Pancreas (tissue), 10 donors: ENCODE data around the gene HELZ. TPM values are rescaled to one million over a fixed set of nuclear protein-coding genes. Genes with fewer than 3 reads are reported as not detected.

Experiments used
- ATAC-seq, 4 donors: fragments of 200-7000 bp; cut with Tn5 transposase; one replicate each; pipeline versions ENCODE4 v1.8.0 to v1.9.1; 2020; ENCODE audit warnings: mild to moderate bottlenecking in 4 of 4, moderate library complexity in 4 of 4
- DNase-seq, 6 donors: peaks; one replicate each; pipeline ENCODE4 v3.0.0-alpha.2; 2020
- FAIRE-seq: peaks from 2 replicates; lab custom pipeline; 2012; peaks lifted over from hg19 to GRCh38; lab: Jason Lieb, UNC
- H3K27ac ChIP-seq, 4 donors: fragments of 200-600 bp; sonication (generic); 1 replicate in 3 of 4; 2 replicates in 1 of 4; pipeline versions ENCODE4 v1.5.0 to v1.8.0; 2020
- H3K27me3 ChIP-seq, 4 donors: fragments of 200-600 bp; one replicate each; pipeline ENCODE4 v1.8.0; 2021
- H3K36me3 ChIP-seq, 3 donors: fragments of 200-600 bp; sonication (generic) in 1 of 3; one replicate each; pipeline versions ENCODE4 v1.5.0 to v1.8.0; 2020 to 2021
- H3K4me1 ChIP-seq, 3 donors: fragments of 200-600 bp; one replicate each; pipeline ENCODE4 v1.8.0; 2021
- H3K4me3 ChIP-seq, 4 donors: fragments of 200-600 bp; sonication (generic) in 2 of 4; one replicate each; pipeline versions ENCODE4 v1.5.0 to v1.8.0; 2020 to 2021
- H3K9me3 ChIP-seq, 4 donors: fragments of 200-600 bp; one replicate each; pipeline ENCODE4 v1.8.0; 2021
- CTCF ChIP-seq, 4 donors: fragments of 200-600 bp; sonication (generic) in 3 of 4; IDR thresholded peaks; one replicate each; pipeline versions ENCODE4 v1.5.0 to v1.8.0; 2021; ENCODE audit warnings: antibody characterized with exemption in 4 of 4
- WGBS, 2 donors: extraction: QIAGEN DNeasy Blood & Tissue Kit; methylation state at CpG; one replicate each; pipeline ENCODE4 v1.1.7; 2013; 5-methylcytosine and 5-hydroxymethylcytosine counted together
- intact Hi-C, 3 donors: fragments of 100-400 bp; cut with DNase I; formaldehyde crosslinking; loops; one replicate each; pipeline versions ENCODE4 v1.11.1 to v1.14.2; 2022
- polyA plus RNA-seq, 2 donors: library from polyadenylated mRNA; stranded (reverse); fragments of 200-250 nt; gene quantifications; one replicate each; pipeline ENCODE4 v1.2.3, GENCODE V29; 2013
- total RNA-seq, 6 donors: library from RNA; stranded (reverse); fragmentation: NEBNext Ultra II Directional in 4 of 6; extraction: Animal tissue kit (Norgen Biotek cat#: 25700) in 4 of 6; gene quantifications; one replicate each; pipeline versions ENCODE4 v1.2.1 to v1.2.4, GENCODE V29; 2021 to 2023
- donor health status: healthy with polysubstance abuse.
- donor health status: DM: no; HTN: no; CAD: no; lungs with moderate emphysema.
- donor health status: DM: no; HTN: no; CAD: no.
- donor health status: control.
- donor health status: control.
- donor health status: Bipolar disorder and iron deficiency.
- donor health status: DM: yes; HTN: yes; CAD: no.
- donor health status: DM: no; HTN: no; CAD: no.
- donor health status: DM: no; HTN: no; CAD: no.
- donor health status: DM: yes; HTN: yes; CAD: no.

Gene HELZ
- total and polyA plus RNA-seq, 8 donors = 4.1 to 36.6 (median 23.9) TPM

- FAIRE-seq (no peak), DNase-seq (no peak), ATAC-seq (no peak)
- no peak for TF ChIP-seq CTCF (IDR thresholded peaks at IDR 0.05)
- 77 to 78% methylated on average over 4 of the region's 4 CpGs for WGBS, 2 donors
- no peaks in the 10 kb centered on the region for H3K36me3 ChIP-seq
- no peaks in the 10 kb centered on the region for H3K27me3 ChIP-seq
- no peak overlapping the region for H3K27ac ChIP-seq
- intact Hi-C loops = no loop called here
- H3K4me3 ChIP-seq = no peak overlapping the region
- no peaks in the 10 kb centered on the region for H3K4me1 ChIP-seq
- no peaks in the 10 kb centered on the region for H3K9me3 ChIP-seq
These were observed 193.8 kb downstream of the HELZ start for GRCh38 chr17:67051155-67051538.

GRCh38 chr17:67050471-67051154 is 194.4 kb downstream of the HELZ start:
- TF ChIP-seq CTCF (IDR thresholded peaks at IDR 0.05) = no peak
- H3K4me1 ChIP-seq = no peaks in the 10 kb centered on the region
- DNase-seq (no peak), FAIRE-seq (no peak), ATAC-seq (no peak)
- intact Hi-C loops = no loop called here
- no peak overlapping the region for H3K27ac ChIP-seq
- no peak overlapping the region for H3K4me3 ChIP-seq
- WGBS, 2 donors = 81 to 90% methylated on average over 6 of the region's 6 CpGs
- H3K36me3 ChIP-seq = no peaks in the 10 kb centered on the region
- no peaks in the 10 kb centered on the region for H3K9me3 ChIP-seq
- H3K27me3 ChIP-seq = no peaks in the 10 kb centered on the region

- no peaks in the 10 kb centered on the region for H3K27me3 ChIP-seq
- no peaks in the 10 kb centered on the region for H3K9me3 ChIP-seq
- no peak for DNase-seq
- H3K36me3 ChIP-seq = no peaks in the 10 kb centered on the region
- WGBS, 2 donors = 98 to 100% methylated on average over 1 of the region's 1 CpG
- H3K4me1 ChIP-seq = no peaks in the 10 kb centered on the region
- H3K4me3 ChIP-seq = no peak overlapping the region
- no peak overlapping the region for H3K27ac ChIP-seq
- intact Hi-C loops = no loop called here
- no peak for FAIRE-seq
- no peak for ATAC-seq
- no peak for TF ChIP-seq CTCF (IDR thresholded peaks at IDR 0.05)
These were observed 194.9 kb downstream of the HELZ start for GRCh38 chr17:67050066-67050465.

- Histone ChIP-seq H3K9me3 (no peaks in the 10 kb centered on the region), H3K27me3 (no peaks in the 10 kb centered on the region), H3K4me3 (no peak overlapping the region), H3K27ac (no peak overlapping the region), H3K36me3 (no peaks in the 10 kb centered on the region), H3K4me1 (no peaks in the 10 kb centered on the region)
- ATAC-seq (no peak), FAIRE-seq (no peak), DNase-seq (no peak)
- WGBS, 2 donors = 82% methylated on average over 5 of the region's 5 CpGs
- no peak for TF ChIP-seq CTCF (IDR thresholded peaks at IDR 0.05)
- intact Hi-C loops = no loop called here
These were observed 195.8 kb downstream of the HELZ start for GRCh38 chr17:67049025-67049739.

GRCh38 chr17:67047382-67047781 is 197.6 kb downstream of the HELZ start:
- no peaks in the 10 kb centered on the region for H3K4me1 ChIP-seq
- H3K27ac ChIP-seq = no peak overlapping the region
- DNase-seq = no peak
- WGBS, 2 donors = 80 to 91% methylated on average over 1 of the region's 1 CpG
- no peak for ATAC-seq
- FAIRE-seq = no peak
- TF ChIP-seq CTCF (IDR thresholded peaks at IDR 0.05) = no peak
- H3K27me3 ChIP-seq = no peaks in the 10 kb centered on the region
- H3K9me3 ChIP-seq = no peaks in the 10 kb centered on the region
- no peak overlapping the region for H3K4me3 ChIP-seq
- no peaks in the 10 kb centered on the region for H3K36me3 ChIP-seq
- intact Hi-C loops = no loop called here
